Measurements from ENCODE around the gene SIVA1. TPM values are rescaled to one million over a fixed set of nuclear protein-coding genes. Genes with fewer than 3 reads are reported as not detected.
A peak's percentile ranks its signal among the peaks of the same experiment; 100 is the strongest.
"Not testable (repeated sequence)": the region's sequence is repeated elsewhere in the genome, so short reads cannot be mapped to it uniquely, and the experiment has no call there.

Gene SIVA1
- total and polyA plus RNA-seq, 9 of the 15 experiments (the other 6 are each of a cell fraction or from before 2014, with no cell fraction given): 4.2 to 186 (median 54.2) TPM

DNA sequence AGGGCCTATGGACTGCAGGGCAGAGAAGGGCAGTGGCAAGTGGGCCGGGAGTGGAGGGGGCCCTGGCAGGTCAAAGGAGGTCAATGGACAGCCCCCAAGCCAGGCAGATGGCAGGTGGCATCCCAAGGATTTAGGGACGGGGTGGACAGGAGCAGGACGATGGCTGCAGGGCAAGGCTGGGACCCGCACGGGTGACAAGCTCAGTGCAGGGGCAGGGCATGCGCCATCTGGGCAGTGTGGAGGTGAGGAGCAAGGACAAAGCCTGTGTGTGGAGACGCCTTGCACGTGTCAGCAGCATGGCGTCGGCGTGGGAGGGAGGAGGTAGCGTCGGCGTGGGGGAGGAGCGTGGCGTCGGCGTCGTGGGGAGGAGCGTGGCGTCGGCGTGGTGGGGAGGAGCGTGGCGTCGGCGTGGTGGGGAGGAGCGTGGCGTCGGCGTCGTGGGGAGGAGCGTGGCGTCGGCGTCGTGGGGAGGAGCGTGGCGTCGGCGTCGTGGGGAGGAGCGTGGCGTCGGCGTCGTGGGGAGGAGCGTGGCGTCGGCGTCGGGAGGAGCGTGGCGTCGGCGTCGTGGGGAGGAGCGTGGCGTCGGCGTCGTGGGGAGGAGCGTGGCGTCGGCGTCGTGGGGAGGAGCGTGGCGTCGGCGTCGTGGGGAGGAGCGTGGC lies 23.6 kb upstream of the SIVA1 start (continued):
- TF ChIP-seq, protein P1, sequence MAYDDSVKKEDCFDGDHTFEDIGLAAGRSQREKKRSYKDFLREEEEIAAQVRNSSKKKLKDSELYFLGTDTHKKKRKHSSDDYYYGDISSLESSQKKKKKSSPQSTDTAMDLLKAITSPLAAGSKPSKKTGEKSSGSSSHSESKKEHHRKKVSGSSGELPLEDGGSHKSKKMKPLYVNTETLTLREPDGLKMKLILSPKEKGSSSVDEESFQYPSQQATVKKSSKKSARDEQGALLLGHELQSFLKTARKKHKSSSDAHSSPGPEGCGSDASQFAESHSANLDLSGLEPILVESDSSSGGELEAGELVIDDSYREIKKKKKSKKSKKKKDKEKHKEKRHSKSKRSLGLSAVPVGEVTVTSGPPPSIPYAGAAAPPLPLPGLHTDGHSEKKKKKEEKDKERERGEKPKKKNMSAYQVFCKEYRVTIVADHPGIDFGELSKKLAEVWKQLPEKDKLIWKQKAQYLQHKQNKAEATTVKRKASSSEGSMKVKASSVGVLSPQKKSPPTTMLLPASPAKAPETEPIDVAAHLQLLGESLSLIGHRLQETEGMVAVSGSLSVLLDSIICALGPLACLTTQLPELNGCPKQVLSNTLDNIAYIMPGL (CRISPR knock-in tag; IDR thresholded peaks at IDR 0.05): peak; percentile 91
- TF ChIP-seq CREB1 (IDR thresholded peaks at IDR 0.05) (peak; percentile 72), CREB1 (CRISPR knock-in tag; IDR thresholded peaks at IDR 0.05) (peak; percentile 93), TOE1 (IDR thresholded peaks at IDR 0.05; ENCODE audit: borderline replicate concordance) (0 out of 2 replicates have a peak, but pooled peaks have one; percentile 20), ESRRA (IDR thresholded peaks at IDR 0.05; ENCODE audit: borderline replicate concordance, low read depth) (peak; percentile 78), HNRNPL (IDR thresholded peaks at IDR 0.05; ENCODE audit: low read depth, low read length) (0 out of 2 replicates have a peak, but pooled peaks have one; percentile 48)
- TF ChIP-seq, protein P2, sequence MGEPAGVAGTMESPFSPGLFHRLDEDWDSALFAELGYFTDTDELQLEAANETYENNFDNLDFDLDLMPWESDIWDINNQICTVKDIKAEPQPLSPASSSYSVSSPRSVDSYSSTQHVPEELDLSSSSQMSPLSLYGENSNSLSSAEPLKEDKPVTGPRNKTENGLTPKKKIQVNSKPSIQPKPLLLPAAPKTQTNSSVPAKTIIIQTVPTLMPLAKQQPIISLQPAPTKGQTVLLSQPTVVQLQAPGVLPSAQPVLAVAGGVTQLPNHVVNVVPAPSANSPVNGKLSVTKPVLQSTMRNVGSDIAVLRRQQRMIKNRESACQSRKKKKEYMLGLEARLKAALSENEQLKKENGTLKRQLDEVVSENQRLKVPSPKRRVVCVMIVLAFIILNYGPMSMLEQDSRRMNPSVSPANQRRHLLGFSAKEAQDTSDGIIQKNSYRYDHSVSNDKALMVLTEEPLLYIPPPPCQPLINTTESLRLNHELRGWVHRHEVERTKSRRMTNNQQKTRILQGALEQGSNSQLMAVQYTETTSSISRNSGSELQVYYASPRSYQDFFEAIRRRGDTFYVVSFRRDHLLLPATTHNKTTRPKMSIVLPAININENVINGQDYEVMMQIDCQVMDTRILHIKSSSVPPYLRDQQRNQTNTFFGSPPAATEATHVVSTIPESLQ (CRISPR knock-in tag; IDR thresholded peaks at IDR 0.05): peak; percentile 82; the same call in 1 of the 2 replicates
- TF ChIP-seq TOE1 (CRISPR knock-in tag; IDR thresholded peaks at IDR 0.05; ENCODE audit: borderline replicate concordance, low read depth): not testable (repeated sequence)
- TF ChIP-seq, protein P3, sequence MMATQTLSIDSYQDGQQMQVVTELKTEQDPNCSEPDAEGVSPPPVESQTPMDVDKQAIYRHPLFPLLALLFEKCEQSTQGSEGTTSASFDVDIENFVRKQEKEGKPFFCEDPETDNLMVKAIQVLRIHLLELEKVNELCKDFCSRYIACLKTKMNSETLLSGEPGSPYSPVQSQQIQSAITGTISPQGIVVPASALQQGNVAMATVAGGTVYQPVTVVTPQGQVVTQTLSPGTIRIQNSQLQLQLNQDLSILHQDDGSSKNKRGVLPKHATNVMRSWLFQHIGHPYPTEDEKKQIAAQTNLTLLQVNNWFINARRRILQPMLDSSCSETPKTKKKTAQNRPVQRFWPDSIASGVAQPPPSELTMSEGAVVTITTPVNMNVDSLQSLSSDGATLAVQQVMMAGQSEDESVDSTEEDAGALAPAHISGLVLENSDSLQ (IDR thresholded peaks at IDR 0.05): 0 out of 2 replicates have a peak, but pooled peaks have one; percentile 21
- TF ChIP-seq, protein P4, sequence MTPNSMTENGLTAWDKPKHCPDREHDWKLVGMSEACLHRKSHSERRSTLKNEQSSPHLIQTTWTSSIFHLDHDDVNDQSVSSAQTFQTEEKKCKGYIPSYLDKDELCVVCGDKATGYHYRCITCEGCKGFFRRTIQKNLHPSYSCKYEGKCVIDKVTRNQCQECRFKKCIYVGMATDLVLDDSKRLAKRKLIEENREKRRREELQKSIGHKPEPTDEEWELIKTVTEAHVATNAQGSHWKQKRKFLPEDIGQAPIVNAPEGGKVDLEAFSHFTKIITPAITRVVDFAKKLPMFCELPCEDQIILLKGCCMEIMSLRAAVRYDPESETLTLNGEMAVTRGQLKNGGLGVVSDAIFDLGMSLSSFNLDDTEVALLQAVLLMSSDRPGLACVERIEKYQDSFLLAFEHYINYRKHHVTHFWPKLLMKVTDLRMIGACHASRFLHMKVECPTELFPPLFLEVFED (CRISPR knock-in tag; conservative IDR thresholded peaks at IDR 0.05): peak; percentile 82
- TF ChIP-seq, protein P5, sequence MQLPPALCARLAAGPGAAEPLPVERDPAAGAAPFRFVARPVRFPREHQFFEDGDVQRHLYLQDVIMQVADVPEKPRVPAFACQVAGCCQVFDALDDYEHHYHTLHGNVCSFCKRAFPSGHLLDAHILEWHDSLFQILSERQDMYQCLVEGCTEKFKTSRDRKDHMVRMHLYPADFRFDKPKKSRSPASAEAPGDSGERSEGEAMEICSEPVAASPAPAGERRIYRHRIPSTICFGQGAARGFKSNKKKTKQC (CRISPR knock-in tag; IDR thresholded peaks at IDR 0.05): peak; percentile 93; the same call in 1 of the 2 replicates
- TF ChIP-seq, protein P6, sequence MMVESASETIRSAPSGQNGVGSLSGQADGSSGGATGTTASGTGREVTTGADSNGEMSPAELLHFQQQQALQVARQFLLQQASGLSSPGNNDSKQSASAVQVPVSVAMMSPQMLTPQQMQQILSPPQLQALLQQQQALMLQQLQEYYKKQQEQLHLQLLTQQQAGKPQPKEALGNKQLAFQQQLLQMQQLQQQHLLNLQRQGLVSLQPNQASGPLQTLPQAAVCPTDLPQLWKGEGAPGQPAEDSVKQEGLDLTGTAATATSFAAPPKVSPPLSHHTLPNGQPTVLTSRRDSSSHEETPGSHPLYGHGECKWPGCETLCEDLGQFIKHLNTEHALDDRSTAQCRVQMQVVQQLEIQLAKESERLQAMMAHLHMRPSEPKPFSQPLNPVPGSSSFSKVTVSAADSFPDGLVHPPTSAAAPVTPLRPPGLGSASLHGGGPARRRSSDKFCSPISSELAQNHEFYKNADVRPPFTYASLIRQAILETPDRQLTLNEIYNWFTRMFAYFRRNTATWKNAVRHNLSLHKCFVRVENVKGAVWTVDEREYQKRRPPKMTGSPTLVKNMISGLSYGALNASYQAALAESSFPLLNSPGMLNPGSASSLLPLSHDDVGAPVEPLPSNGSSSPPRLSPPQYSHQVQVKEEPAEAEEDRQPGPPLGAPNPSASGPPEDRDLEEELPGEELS (CRISPR knock-in tag; IDR thresholded peaks at IDR 0.05; ENCODE audit: borderline replicate concordance): peak; percentile 93; the same call in 1 of the 2 replicates
- TF ChIP-seq, protein P7, sequence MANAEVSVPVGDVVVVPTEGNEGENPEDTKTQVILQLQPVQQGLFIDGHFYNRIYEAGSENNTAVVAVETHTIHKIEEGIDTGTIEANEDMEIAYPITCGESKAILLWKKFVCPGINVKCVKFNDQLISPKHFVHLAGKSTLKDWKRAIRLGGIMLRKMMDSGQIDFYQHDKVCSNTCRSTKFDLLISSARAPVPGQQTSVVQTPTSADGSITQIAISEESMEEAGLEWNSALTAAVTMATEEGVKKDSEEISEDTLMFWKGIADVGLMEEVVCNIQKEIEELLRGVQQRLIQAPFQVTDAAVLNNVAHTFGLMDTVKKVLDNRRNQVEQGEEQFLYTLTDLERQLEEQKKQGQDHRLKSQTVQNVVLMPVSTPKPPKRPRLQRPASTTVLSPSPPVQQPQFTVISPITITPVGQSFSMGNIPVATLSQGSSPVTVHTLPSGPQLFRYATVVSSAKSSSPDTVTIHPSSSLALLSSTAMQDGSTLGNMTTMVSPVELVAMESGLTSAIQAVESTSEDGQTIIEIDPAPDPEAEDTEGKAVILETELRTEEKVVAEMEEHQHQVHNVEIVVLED (CRISPR knock-in tag; IDR thresholded peaks at IDR 0.05): peak; percentile 96
- TF ChIP-seq, protein P8, sequence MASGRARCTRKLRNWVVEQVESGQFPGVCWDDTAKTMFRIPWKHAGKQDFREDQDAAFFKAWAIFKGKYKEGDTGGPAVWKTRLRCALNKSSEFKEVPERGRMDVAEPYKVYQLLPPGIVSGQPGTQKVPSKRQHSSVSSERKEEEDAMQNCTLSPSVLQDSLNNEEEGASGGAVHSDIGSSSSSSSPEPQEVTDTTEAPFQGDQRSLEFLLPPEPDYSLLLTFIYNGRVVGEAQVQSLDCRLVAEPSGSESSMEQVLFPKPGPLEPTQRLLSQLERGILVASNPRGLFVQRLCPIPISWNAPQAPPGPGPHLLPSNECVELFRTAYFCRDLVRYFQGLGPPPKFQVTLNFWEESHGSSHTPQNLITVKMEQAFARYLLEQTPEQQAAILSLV (tag; IDR thresholded peaks at IDR 0.05): peak; percentile 32; the same call in 1 of the 2 replicates

All from K562 (cell line).